LNCaP clone FGC (cell line): ENCODE measurements around the gene C17orf50.

Source experiments
- DNase-seq: peaks from one replicate; pipeline ENCODE4 v3.0.0-alpha.2; 2011; ENCODE audit warnings: low read depth
- H3K4me3 ChIP-seq: 2 replicates; pipeline ENCODE4 v1.5.1; 2011; ENCODE audit warnings: mild to moderate bottlenecking, low read depth, low read length, control low read depth
- CTCF ChIP-seq: IDR thresholded peaks from 2 replicates; pipeline ENCODE4 v1.5.1; 2012; ENCODE audit warnings: mild to moderate bottlenecking; ENCODE audit not compliant: control insufficient read depth, insufficient read depth; ENCODE audit errors: extremely low read depth

The C17orf50 gene

GRCh38 chr17:35786941-35787432 is 26.3 kb downstream of the C17orf50 start:
- H3K4me3 ChIP-seq = no peak overlapping the region
- no peak for TF ChIP-seq CTCF
- no peak for DNase-seq

DNA sequence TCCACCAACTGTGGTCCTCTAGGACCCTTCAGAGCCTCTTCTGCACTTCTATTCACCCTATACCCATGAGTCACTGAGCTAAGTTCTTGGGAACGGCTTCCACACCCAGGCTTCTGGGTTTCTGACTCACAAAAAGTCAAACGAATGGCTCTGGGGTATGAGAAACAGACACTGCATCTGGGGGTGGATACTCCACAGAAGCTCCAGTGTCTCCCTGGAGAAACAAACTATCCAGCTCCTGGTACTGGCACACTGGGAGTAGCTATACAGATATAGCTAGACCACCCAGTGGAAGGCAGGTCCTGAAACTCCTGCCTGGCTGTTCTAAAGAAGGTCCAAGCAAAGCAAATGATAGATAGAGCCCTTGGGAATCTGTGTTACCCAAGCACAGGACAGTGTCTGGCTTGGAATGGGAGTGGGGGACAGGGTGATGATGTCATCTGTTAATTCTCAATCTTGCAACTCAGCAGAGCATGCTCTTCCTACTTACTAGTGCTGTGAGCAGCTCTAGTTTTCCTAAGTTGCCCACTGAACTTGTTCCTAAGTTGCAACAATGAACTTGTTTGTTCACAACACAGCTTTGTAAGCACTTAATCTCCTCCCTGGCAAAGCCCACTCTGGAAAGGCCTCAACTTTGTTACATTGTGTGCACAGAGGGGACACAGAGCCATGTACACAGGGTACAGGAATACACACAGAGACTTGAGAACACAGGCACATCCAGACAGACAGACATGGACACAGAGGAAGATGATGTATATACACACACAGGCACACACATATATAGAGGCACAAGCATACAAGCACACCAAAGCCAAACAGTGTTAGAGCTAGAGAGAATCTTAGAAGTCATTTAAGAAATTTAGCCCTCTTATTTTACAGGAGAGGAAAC is 28.0 kb downstream of the C17orf50 start:
- DNase-seq = no peak
- no peak for TF ChIP-seq CTCF
- no peak overlapping the region for H3K4me3 ChIP-seq

- no peak for DNase-seq
- TF ChIP-seq CTCF = no peak
- no peak overlapping the region for H3K4me3 ChIP-seq
These were observed 30.2 kb downstream of the C17orf50 start for GRCh38 chr17:35790841-35791240.

DNA sequence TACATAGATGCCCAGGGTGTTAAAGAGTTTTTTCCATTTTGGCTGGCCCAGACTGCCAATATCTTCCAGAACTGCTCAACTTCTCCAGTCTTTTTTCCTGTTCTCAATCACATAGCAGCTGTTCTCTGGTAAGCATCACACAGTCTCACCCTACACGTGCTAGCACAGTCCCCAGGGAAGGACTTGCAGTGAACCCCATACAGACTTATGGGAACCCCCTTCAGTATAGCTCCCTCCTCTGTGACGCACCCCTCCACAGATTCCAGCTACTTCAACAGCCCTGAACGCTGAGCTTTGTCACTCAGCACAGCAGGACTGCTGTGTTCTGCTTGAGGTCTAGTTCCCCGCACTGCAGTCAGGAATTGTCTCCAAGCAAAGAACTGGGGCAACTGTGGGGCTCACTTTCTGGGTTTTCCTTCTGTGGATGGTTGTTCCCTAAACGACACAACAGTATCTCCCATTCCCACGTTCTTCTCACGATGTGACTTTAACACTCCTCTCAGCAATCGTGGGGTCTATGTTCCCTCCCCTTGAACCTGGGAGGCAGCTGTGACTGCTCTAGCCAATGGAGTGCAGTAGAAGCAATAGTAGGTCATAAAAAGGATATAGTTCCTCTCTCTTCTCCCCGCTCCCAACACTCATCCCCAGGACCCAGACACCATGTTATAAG is 31.1 kb downstream of the C17orf50 start:
- no peak for DNase-seq
- TF ChIP-seq CTCF = no peak
- H3K4me3 ChIP-seq = no peak overlapping the region

- DNase-seq = no peak
- H3K4me3 ChIP-seq = no peak overlapping the region
- TF ChIP-seq CTCF = no peak
These were observed 32.6 kb downstream of the C17orf50 start for GRCh38 chr17:35793257-35793656.

GRCh38 chr17:35795007-35795870 is 34.6 kb downstream of the C17orf50 start, which contains the start of gene MMP28:
Gene MMP28 (minus strand): TSS chr17:35795641. CDS start chr17:35795377, 264 bp downstream.
- no peak for TF ChIP-seq CTCF
- DNase-seq = no peak
- no peak within 1 kb of the TSS for H3K4me3 ChIP-seq
